H1 (cell line): ENCODE results near the gene PCAT7. TPM values are rescaled to one million over a fixed set of nuclear protein-coding genes. Genes with fewer than 3 reads are reported as not detected.

Source experiments
- BACH1 ChIP-seq: IDR thresholded peaks from 2 replicates; pipeline ENCODE4 v1.6.1; 2012; ENCODE audit warnings: low read length, improper control_type of control experiment
- BCL11A ChIP-seq, 2 experiments: IDR thresholded peaks; one replicate each; pipeline ENCODE4 v1.6.1; 2011; ENCODE audit warnings: low read depth in 2 of 2, low read length in 2 of 2, mild to moderate bottlenecking in 2 of 2
- KDM1A ChIP-seq: fragments of 200-600, 300-600 bp; sonication (generic); IDR thresholded peaks from 2 replicates; pipeline ENCODE4 v1.7.1; 2016; ENCODE audit warnings: mild to moderate bottlenecking, low read length, borderline replicate concordance
- PHF8 ChIP-seq: fragments of 200-600 bp; sonication (generic); conservative IDR thresholded peaks from 2 replicates; pipeline ENCODE4 v1.7.1; 2012; ENCODE audit warnings: low read depth, mild to moderate bottlenecking, inconsistent platforms, low read length, moderate library complexity
- POLR2A ChIP-seq, 2 experiments: IDR thresholded peaks; 1 replicate in 1 of 2; 2 replicates in 1 of 2; pipeline ENCODE4 v1.6.1; 2011; ENCODE audit warnings: low read depth in 2 of 2, low read length in 2 of 2, mild to moderate bottlenecking in 2 of 2; ENCODE audit errors: control extremely low read depth in 1 of 2
- POLR2AphosphoS5 ChIP-seq: IDR thresholded peaks from 2 replicates; pipeline ENCODE4 v1.6.1; 2011; ENCODE audit warnings: low read depth, low read length
- TBP ChIP-seq: IDR thresholded peaks from 2 replicates; pipeline ENCODE4 v1.6.1; 2011; ENCODE audit warnings: low read depth, low read length, improper control_type of control experiment
- polyA plus RNA-seq, 7 experiments: library from polyadenylated mRNA; depleted of rRNA in 3 of 7; stranded (reverse) in 5 of 7; unstranded in 2 of 7; fragments of >200 nt in 5 of 7; fragments of 200-250 nt in 2 of 7; gene quantifications; 1 replicate in 5 of 7; 2 replicates in 1 of 7; 4 replicates in 1 of 7; pipeline versions ENCODE4 v1.2.1 to v1.2.3, GENCODE V29; 2011 to 2013; ENCODE audit warnings: missing spikeins in 2 of 7, mixed read lengths in 2 of 7
- total RNA-seq: library from RNA; stranded (reverse); fragmentation: NEBNext Ultra II Directional; extraction: Animal tissue kit (Norgen Biotek cat#: 25700); gene quantifications from 2 replicates; pipeline ENCODE4 v1.2.1, GENCODE V29; 2021
- TF ChIP-seq, protein P1 (sequence below): IDR thresholded peaks from 2 replicates; pipeline ENCODE4 v1.6.1; 2012; ENCODE audit warnings: inconsistent platforms

Gene PCAT7
- total and polyA plus RNA-seq, 2 of the 8 experiments (the other 6 are each of a cell fraction or from before 2014, with no cell fraction given) = 3.2 to 4.1 TPM

DNA sequence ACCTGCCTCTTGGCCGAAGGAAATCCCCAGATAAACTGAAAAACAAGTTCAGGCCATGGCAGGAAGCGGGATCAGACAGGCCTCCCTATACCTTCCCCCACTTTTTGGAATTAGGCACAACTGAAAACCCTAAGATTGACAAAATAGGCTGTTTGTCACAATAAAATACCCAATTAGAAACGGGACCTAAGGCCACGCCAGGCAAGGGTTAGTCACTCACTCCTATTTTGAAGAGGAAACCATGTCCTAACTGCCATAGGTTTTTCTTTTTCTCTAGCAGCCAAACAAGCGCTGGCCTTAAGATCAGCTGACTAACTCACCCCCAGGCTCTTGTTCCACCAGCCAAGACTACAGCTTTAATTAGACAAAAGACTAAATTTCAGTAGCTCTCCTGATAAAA is 26.8 kb downstream of the PCAT7 start (continued):
- TF ChIP-seq POLR2AphosphoS5 = no peak
- TF ChIP-seq BACH1 = no peak
- no peak for TF ChIP-seq BCL11A (IDR thresholded peaks at IDR 0.05; ENCODE audit: low read depth in 2 of 2, low read length in 2 of 2)
- TF ChIP-seq KDM1A = no peak
- no peak for TF ChIP-seq TBP
- TF ChIP-seq PHF8 = no peak
- TF ChIP-seq, protein P1, sequence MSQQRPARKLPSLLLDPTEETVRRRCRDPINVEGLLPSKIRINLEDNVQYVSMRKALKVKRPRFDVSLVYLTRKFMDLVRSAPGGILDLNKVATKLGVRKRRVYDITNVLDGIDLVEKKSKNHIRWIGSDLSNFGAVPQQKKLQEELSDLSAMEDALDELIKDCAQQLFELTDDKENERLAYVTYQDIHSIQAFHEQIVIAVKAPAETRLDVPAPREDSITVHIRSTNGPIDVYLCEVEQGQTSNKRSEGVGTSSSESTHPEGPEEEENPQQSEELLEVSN = no peak
- TF ChIP-seq POLR2A (IDR thresholded peaks at IDR 0.05; ENCODE audit: control extremely low read depth in 1 of 2, low read depth in 2 of 2, low read length in 2 of 2) = no peak
